Breast epithelium (tissue), 3 donors: Measurements from ENCODE around the gene NANOGP8.
"Not testable (repeated sequence)": the region's sequence is repeated elsewhere in the genome, so short reads cannot be mapped to it uniquely, and the experiment has no call there.

ENCODE experiments used
- CTCF ChIP-seq, 3 donors: fragments of 450-650 bp; IDR thresholded peaks; one replicate each; pipeline ENCODE4 v1.5.1; 2016 to 2017; ENCODE audit warnings: antibody characterized with exemption in 3 of 3, mild to moderate bottlenecking in 3 of 3, moderate library complexity in 3 of 3
- POLR2AphosphoS5 ChIP-seq, 3 donors: sonication (generic); formaldehyde crosslinking; IDR thresholded peaks; one replicate each; pipeline ENCODE4 v1.6.1; 2017; ENCODE audit warnings: antibody characterized with exemption in 3 of 3

GRCh38 chr15:35082371-35083348 is 2.4 kb downstream of the NANOGP8 start:
- not testable (repeated sequence) for TF ChIP-seq POLR2AphosphoS5, CTCF (IDR thresholded peaks at IDR 0.05)
